ENCODE measurements around the gene CLDN9. TPM values are rescaled to one million over a fixed set of nuclear protein-coding genes. Genes with fewer than 3 reads are reported as not detected.

CLDN9 gene
- total RNA-seq, 2 experiments from 2014 or later: 0.23 to 0.28 TPM

DNA sequence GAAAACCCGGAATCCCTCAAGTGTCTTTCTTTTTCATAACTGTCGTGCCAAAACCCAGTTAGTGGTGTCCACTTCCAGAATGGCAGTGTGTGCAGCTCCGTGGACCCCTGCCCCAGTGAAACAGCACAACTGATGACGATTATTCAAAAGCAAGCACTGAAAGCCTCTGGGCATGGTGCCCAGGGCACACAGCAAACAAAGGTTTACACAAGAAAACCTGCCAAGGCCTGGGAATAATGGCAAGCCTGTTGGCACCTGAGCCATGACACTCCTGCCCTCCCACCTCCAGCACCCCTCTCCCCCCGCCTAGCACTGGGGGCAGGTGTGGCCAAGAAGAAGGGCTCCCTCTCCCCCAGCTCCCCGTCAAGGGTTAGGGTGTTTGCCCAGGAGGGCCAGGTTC lies 35.3 kb upstream of the CLDN9 start:
- Mint-ChIP-seq H3K9me3 (no peaks in the 10 kb centered on the region), H3K4me3 (no peak overlapping the region), H3K27ac (no peak overlapping the region), H3K4me1 (peaks cover 33% of the 10 kb centered on the region), H3K36me3 (ENCODE audit: low read depth) (peaks cover 29% of the 10 kb centered on the region), H3K27me3 (no peaks in the 10 kb centered on the region)
- DNase-seq: no peak
- ChIA-PET POLR2A (interaction anchor here (0.7 to 4.7 kb wide), 3 partner anchors 7 to 225 kb away, joined by 3 to 107 read pairs (median 7); partner anchors contain the start of genes PAQR4 and SRRM2), CTCF (interaction anchor here (1.4 to 4.7 kb wide), 3 partner anchors 8 to 152 kb away, joined by 4 to 31 read pairs (median 6); partner anchors contain the start of gene PAQR4)

DNA sequence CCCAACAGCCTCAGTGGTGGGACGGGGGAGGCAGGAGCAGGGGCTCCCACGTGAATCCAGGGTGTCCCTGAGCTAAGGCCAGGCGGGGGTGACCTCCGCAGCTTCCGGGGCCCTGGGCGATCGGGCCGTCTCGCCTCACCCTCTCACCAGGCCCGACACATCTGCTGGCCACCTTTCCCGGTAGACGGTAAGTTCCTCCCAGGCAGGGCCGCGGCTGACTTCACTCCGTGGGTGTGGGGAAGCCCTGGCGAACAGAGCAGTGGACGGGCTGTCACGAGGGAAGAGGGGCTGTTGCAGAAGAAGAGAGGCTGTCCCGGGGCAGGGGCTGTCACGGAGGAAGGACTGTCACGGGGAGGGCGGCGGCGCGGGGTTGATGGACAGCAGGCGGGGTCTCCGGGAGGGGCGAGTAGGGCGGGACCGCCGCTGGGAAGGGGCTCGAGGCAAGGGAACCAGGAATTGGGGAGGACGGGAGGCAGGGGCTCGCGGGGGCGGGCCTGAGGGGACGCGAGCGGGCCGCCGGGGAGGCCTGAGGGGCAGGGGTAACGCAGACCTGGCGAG lies 33.0 kb upstream of the CLDN9 start:
- peaks cover 2% of the 10 kb centered on the region for H3K27me3 Mint-ChIP-seq
- no peaks in the 10 kb centered on the region for H3K9me3 Mint-ChIP-seq
- peak; percentile 46 for DNase-seq
- peak overlapping the region; percentile 88 for H3K4me3 Mint-ChIP-seq
- ChIA-PET CTCF (interaction anchor here (0.6 to 4.7 kb wide), 6 partner anchors 10 to 140 kb away, joined by 3 to 31 read pairs (median 6); partner anchors contain the start of genes FLYWCH2 and PAQR4), POLR2A (interaction anchor here (0.6 to 4.7 kb wide), 23 partner anchors 9 to 421 kb away, joined by 3 to 107 read pairs (median 6); partner anchors contain the start of genes HCFC1R1, IL32, KREMEN2 and PAQR4)
- peak overlapping the region; percentile 80 for H3K27ac Mint-ChIP-seq
- peaks cover 25% of the 10 kb centered on the region for H3K36me3 Mint-ChIP-seq (ENCODE audit: low read depth)
- peaks cover 41% of the 10 kb centered on the region for H3K4me1 Mint-ChIP-seq

DNA sequence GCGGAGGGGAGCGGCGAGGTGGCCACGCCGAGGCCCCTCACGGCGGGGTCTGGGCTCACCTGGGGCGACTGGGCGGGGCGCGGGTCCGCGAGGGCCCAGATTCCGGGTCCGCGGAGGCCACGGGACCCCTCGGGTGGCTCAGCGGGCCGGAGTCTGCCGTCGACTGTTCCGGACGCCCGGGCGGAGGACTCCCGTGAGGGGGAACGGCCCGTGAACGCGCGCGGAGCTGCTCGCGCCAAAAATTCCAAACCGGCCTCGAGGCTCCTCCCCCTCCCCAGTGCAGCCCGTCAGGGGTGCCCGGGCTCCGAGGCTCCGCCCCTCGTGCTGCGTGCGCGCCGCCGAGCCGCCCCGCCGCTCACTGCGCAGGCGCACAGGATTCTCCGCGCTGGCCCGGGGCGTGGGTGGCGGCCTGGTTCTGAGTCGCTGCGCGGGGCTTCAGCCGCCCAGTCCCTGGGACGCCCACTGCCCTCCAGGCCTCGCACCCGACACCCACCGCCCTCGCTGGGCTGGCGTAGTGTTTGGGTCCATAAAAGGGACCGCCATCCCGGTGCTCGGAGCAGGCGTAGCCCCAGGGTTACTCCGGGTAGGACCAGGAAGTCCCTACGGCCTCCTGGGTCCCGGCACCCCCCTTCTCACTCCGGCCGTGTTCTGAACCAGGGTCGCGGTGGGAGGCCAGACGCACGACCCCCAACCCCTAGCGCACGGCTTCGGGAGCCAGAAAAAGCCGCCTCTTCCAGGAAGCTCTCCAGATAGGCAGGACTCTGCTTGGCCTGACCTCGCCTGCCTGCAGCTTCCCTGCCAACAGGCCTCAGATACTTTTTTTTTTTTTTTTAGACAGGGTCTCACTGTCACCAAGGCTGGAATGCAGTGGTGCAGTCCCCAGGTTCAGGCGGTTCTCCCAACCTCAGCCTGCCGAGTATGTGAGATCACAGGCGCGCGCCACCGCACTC lies 32.2 kb upstream of the CLDN9 start, which contains the start of gene PKMYT1:
Gene PKMYT1 (minus strand): TSS at position 220 of the 950 bp plus-strand sequence. CDS start 789 bp downstream, outside the sequence.
- Mint-ChIP-seq H3K27me3 (peaks cover 2% of the 10 kb centered on the region), H3K4me1 (peaks cover 41% of the 10 kb centered on the region), H3K36me3 (ENCODE audit: low read depth) (peaks cover 25% of the 10 kb centered on the region), H3K9me3 (no peaks in the 10 kb centered on the region), H3K27ac (peak within 1 kb of the TSS; percentile 80), H3K4me3 (peak within 1 kb of the TSS; percentile 88)
- ChIA-PET CTCF (interaction anchor here (0.6 to 4.7 kb wide), 10 partner anchors 8 to 141 kb away, joined by 3 to 31 read pairs (median 4); partner anchors contain the start of genes FLYWCH2 and PAQR4), POLR2A (interaction anchor here (0.6 to 4.7 kb wide), 32 partner anchors 8 to 421 kb away, joined by 3 to 107 read pairs (median 4); partner anchors contain the start of genes FLYWCH2, HCFC1R1, IL32 and KREMEN2)
- peak; percentile 95 for DNase-seq

DNA sequence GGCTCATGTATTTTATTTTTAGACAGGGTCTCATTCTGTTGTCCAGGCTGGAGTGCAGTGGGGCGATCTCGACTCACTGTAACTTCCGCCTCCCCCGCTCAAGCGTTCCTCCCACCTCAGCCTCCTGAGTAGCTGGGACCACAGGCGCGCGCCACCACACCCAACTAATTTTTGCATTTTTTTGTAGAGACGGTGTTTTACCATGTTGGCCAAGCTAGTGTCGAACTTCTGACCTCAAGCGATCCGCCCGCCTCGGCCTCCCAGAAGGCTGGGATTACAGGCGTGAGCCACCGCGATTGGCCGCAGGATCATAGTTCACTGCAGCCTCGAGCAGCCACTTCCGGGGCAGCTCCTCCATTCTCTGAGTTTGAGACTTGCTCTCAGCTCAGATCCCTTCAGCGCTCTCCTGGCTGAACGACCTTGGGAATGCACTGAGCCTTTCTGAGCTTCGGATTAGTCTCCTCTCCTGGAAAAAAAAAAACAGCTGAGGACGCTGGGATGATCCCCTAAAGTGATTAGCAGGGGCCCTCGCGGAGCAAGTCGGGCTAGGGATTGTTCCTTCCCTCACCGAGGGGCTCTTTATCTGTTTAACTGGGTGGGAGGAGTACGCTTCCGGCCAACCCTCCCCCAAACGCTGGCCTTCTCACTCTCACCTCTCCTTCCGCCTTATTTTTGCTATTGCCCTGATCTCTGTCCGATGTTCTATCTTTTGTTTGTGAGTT lies 31.4 kb upstream of the CLDN9 start:
- peak overlapping the region; percentile 76 for H3K27ac Mint-ChIP-seq
- H3K36me3 Mint-ChIP-seq (ENCODE audit: low read depth): peaks cover 18% of the 10 kb centered on the region
- POLR2A ChIA-PET: interaction anchor here (0.6 to 4.7 kb wide), 25 partner anchors 10 to 204 kb away, joined by 3 to 107 read pairs (median 5); partner anchors contain the start of genes FLYWCH2, HCFC1R1, IL32 and KREMEN2
- no peaks in the 10 kb centered on the region for H3K9me3 Mint-ChIP-seq
- no peak for DNase-seq
- H3K4me1 Mint-ChIP-seq: peaks cover 41% of the 10 kb centered on the region
- peaks cover 3% of the 10 kb centered on the region for H3K27me3 Mint-ChIP-seq
- CTCF ChIA-PET: interaction anchor here (1.5 to 4.7 kb wide), 4 partner anchors 12 to 51 kb away, joined by 3 to 31 read pairs (median 8); partner anchors contain the start of gene PAQR4
- H3K4me3 Mint-ChIP-seq: peak overlapping the region; percentile 88

DNA sequence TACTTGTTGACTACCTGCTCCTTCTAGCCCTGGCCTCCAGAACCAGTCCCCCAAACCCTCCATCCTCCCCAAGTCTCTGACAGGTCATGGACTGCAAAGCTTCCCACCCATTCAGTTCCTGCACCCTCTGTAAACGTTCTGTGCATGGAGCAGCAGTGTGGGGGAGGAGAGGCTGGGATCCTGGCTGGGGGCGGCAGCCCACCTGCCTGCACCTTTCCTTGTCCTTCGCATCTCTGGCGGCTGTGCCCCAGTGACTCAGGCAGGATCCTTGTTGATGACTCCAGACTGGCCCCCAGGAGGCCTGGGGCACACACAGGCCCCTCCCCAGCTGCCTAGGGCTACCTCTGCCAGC lies 30.8 kb upstream of the CLDN9 start:
- ChIA-PET POLR2A (interaction anchor here (1.2 to 4.7 kb wide), 7 partner anchors 11 to 99 kb away, joined by 3 to 107 read pairs (median 7); partner anchors contain the start of genes FLYWCH2, KREMEN2 and PAQR4), CTCF (interaction anchor here (1.5 to 4.7 kb wide), 3 partner anchors 10 to 46 kb away, joined by 3 to 31 read pairs (median 3); partner anchors contain the start of gene PAQR4)
- Mint-ChIP-seq H3K4me1 (peaks cover 40% of the 10 kb centered on the region), H3K27ac (peak overlapping the region; percentile 17), H3K27me3 (peaks cover 4% of the 10 kb centered on the region), H3K9me3 (no peaks in the 10 kb centered on the region), H3K36me3 (ENCODE audit: low read depth) (peaks cover 16% of the 10 kb centered on the region), H3K4me3 (peak overlapping the region; percentile 64)
- DNase-seq: no peak

DNA sequence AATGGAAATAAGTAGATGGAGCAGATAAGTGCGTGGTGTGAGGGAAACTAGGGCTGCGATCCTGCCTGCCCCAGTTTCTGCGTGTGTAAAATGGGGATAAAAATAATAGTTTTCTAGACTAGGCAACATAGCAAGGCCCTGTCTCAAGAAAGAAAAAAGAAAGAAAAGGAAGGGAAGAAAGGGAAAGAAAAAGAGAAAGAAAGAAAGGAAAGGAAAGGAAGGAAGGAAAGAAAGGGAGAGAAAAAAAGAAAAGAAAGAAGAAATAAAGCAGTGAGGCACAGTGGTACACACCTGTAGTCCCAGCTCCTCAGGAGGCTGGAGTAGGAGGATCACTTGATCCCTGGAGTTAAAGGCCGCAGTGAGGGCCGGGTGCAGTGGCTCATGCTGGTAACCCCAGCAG lies 30.3 kb upstream of the CLDN9 start:
- Mint-ChIP-seq H3K9me3 (no peaks in the 10 kb centered on the region), H3K4me1 (peaks cover 35% of the 10 kb centered on the region), H3K4me3 (no peak overlapping the region), H3K27ac (no peak overlapping the region), H3K36me3 (ENCODE audit: low read depth) (peaks cover 12% of the 10 kb centered on the region), H3K27me3 (peaks cover 4% of the 10 kb centered on the region)
- ChIA-PET POLR2A (interaction anchor here (0.7 to 3.4 kb wide), 4 partner anchors 12 to 99 kb away, joined by 3 to 29 read pairs (median 4); partner anchors contain the start of genes FLYWCH2 and KREMEN2), CTCF (interaction anchor here (0.7 to 2.7 kb wide), 8 partner anchors 10 to 74 kb away, joined by 3 to 11 read pairs (median 3); no protein-coding TSS in a partner anchor)
- no peak for DNase-seq

DNA sequence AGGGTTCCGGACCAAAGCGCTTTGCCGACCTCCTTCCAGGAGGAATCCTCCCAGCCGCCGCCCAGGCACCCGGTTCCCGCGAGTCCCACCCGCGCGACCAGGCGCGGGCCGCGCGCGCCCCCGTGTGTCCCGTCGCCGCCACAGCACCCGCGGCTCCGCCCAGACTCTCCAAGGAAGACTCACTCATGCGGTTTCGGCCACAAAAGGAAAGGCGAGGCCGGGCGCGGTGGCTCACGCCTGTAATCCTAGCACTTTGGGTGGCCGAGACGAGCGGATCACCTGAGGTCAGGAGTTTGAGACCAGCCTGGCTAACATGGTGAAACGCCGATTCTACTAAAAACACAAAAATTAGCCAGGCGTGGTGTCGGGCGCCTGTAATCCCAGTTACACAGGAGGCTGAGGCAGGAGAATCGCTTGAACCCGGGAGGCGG lies 29.0 kb upstream of the CLDN9 start:
- Mint-ChIP-seq H3K36me3 (ENCODE audit: low read depth) (peaks cover 4% of the 10 kb centered on the region), H3K4me3 (no peak overlapping the region), H3K27me3 (peaks cover 6% of the 10 kb centered on the region), H3K9me3 (no peaks in the 10 kb centered on the region), H3K27ac (no peak overlapping the region), H3K4me1 (peaks cover 27% of the 10 kb centered on the region)
- CTCF ChIA-PET: interaction anchor here (0.9 to 2.7 kb wide), 5 partner anchors 11 to 48 kb away, joined by 3 to 11 read pairs (median 4); no protein-coding TSS in a partner anchor
- POLR2A ChIA-PET: no interaction called here
- peak; percentile 81 for DNase-seq

DNA sequence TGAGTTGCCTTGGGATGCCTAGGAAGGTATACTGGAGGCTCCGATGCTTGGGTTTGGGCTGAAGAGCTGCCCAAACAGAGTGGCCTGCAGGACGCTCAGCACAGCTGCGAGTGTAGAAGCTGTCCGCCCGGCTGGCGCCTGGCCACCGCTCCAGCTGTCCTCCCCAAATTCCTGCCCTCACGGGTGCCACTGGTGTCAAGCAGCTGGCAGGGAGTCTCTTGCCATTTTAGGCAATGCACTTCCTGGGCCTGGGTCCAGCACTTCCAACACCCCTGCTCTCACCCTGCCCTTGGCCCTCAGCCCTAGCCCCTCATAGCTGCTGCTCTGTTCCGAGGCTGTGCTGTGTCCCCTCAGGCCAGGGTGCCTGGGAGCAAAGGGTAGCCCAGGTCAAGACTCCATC lies 27.3 kb upstream of the CLDN9 start:
- ChIA-PET POLR2A (no interaction called here), CTCF (no interaction called here)
- no peak overlapping the region for H3K27ac Mint-ChIP-seq
- no peak for DNase-seq
- no peak overlapping the region for H3K4me3 Mint-ChIP-seq
- H3K4me1 Mint-ChIP-seq: peaks cover 23% of the 10 kb centered on the region
- peaks cover 2% of the 10 kb centered on the region for H3K36me3 Mint-ChIP-seq (ENCODE audit: low read depth)
- peaks cover 9% of the 10 kb centered on the region for H3K27me3 Mint-ChIP-seq
- no peaks in the 10 kb centered on the region for H3K9me3 Mint-ChIP-seq

DNA sequence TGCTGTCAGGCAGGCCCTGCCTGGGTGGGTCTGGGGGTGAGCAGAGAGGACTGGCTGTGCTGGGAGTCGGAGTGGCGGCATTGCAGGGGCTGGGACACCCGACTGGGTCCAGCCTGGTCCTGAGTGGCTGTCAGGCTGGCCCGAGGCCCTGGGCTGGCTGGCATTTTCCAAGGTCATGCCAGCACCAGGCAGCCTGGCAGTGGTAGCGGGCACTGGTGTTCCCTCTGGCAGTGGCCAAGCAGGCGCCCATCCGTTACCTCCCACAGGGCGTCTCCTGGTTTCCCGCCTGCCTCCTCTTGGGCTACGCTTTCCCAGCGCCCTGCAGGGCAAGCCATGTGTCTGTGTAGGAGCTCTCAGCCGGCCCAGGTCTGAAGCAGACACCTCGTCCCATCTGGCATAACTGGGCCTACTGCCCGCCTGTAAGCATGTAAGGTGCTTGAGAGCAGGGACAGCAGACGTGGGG lies 26.8 kb upstream of the CLDN9 start:
- POLR2A ChIA-PET: no interaction called here
- Mint-ChIP-seq H3K4me1 (peaks cover 20% of the 10 kb centered on the region), H3K4me3 (no peak overlapping the region), H3K36me3 (ENCODE audit: low read depth) (peaks cover 2% of the 10 kb centered on the region), H3K27me3 (peaks cover 10% of the 10 kb centered on the region), H3K27ac (no peak overlapping the region), H3K9me3 (no peaks in the 10 kb centered on the region)
- no peak for DNase-seq
- CTCF ChIA-PET: no interaction called here

DNA sequence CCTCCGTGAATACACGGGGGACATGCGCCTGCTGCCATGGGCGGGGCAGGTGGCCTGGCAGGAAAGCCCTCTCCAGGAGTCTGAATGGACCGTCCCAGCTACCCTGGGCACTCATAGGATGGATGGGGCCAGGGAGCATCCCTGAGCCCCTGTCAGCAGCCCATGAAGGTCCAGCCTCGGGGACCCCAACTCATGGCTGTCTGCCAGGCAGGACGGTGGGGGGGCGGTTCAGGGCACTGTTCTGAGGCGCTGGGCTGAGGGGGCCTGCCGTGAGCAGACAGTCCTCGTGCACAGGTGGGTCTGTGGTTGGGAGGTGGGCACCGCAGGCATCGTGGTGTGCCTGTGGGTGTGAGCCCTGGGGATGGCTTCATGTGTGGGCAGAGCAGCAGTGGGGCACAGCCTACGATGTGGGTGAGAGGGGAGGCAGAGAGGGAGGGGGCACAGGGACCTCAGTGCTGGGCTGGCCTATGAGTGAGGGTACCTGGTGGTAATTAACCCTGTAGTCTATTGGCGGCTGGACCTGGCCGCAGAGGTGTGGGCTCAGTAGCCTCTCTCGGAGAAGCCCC lies 26.0 kb upstream of the CLDN9 start:
- no peak for DNase-seq
- Mint-ChIP-seq H3K36me3 (ENCODE audit: low read depth) (no peaks in the 10 kb centered on the region), H3K27me3 (peaks cover 10% of the 10 kb centered on the region), H3K9me3 (no peaks in the 10 kb centered on the region), H3K4me1 (peaks cover 13% of the 10 kb centered on the region), H3K4me3 (no peak overlapping the region), H3K27ac (no peak overlapping the region)
- ChIA-PET CTCF (no interaction called here), POLR2A (no interaction called here)

DNA sequence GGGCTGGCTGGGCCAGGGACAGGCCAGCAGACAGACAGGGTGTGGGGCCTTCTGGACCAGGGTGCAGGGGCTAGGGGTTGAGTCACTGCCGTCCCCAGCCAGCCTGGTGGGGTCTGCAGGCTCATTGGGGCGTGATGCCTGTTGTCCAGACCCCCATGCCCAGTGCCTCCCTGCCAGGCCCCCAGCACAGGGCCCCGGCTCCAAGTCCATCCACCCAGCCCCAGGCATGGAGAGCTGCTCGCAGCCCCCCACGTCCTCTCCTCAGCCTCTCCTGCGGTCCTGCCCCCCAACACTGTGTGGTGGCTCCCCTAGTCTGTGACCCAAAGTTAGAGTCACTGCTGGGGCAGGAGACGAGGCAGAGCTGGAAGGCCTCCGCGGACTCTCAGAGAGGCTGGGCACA lies 25.4 kb upstream of the CLDN9 start:
- Mint-ChIP-seq H3K27ac (no peak overlapping the region), H3K36me3 (ENCODE audit: low read depth) (no peaks in the 10 kb centered on the region), H3K27me3 (peaks cover 10% of the 10 kb centered on the region), H3K4me3 (no peak overlapping the region), H3K4me1 (peaks cover 10% of the 10 kb centered on the region), H3K9me3 (no peaks in the 10 kb centered on the region)
- POLR2A ChIA-PET: interaction anchor here (1.1 kb wide), 1 partner anchor 15 kb away, joined by 4 read pairs; no protein-coding TSS in a partner anchor
- no peak for DNase-seq
- CTCF ChIA-PET: no interaction called here
